IMR-90 (cell line): ENCODE results near the gene NAV1.

ENCODE experiments used
- BHLHE40 ChIP-seq: fragments of 150-350 bp; IDR thresholded peaks from 2 replicates; pipeline ENCODE4 v1.6.1; 2016; ENCODE audit warnings: mild to moderate bottlenecking, low read depth, low read length
- CTCF ChIP-seq: conservative IDR thresholded peaks from 2 replicates; pipeline ENCODE4 v1.5.1; 2012; ENCODE audit warnings: mild to moderate bottlenecking, low read depth, low read length, improper control_type of control experiment
- MAFK ChIP-seq: IDR thresholded peaks from 2 replicates; pipeline ENCODE4 v1.6.1; 2012; ENCODE audit warnings: low read depth, low read length, improper control_type of control experiment
- POLR2A ChIP-seq: IDR thresholded peaks from 2 replicates; pipeline ENCODE4 v1.6.1; 2012; ENCODE audit warnings: mild to moderate bottlenecking, low read depth, low read length
- USF2 ChIP-seq: fragments of 150-350 bp; IDR thresholded peaks from 2 replicates; pipeline ENCODE4 v1.6.1; 2017; ENCODE audit warnings: mild to moderate bottlenecking, antibody characterized with exemption, low read length, low read depth

- TF ChIP-seq CTCF = no peak
- TF ChIP-seq MAFK = no peak
- no peak for TF ChIP-seq USF2
- no peak for TF ChIP-seq BHLHE40
- TF ChIP-seq POLR2A = no peak; the same call in 1 of the 2 replicates
Measured at GRCh38 chr1:201501812-201502510, 37.0 kb upstream of the NAV1 start.
